ENCODE results near the gene BAK1. TPM values are rescaled to one million over a fixed set of nuclear protein-coding genes. Genes with fewer than 3 reads are reported as not detected.

The BAK1 gene
- total and polyA plus RNA-seq, 2 of the 13 experiments (the other 11 are each of a cell fraction or from before 2014, with no cell fraction given): 15.0 to 23.8 TPM

DNA sequence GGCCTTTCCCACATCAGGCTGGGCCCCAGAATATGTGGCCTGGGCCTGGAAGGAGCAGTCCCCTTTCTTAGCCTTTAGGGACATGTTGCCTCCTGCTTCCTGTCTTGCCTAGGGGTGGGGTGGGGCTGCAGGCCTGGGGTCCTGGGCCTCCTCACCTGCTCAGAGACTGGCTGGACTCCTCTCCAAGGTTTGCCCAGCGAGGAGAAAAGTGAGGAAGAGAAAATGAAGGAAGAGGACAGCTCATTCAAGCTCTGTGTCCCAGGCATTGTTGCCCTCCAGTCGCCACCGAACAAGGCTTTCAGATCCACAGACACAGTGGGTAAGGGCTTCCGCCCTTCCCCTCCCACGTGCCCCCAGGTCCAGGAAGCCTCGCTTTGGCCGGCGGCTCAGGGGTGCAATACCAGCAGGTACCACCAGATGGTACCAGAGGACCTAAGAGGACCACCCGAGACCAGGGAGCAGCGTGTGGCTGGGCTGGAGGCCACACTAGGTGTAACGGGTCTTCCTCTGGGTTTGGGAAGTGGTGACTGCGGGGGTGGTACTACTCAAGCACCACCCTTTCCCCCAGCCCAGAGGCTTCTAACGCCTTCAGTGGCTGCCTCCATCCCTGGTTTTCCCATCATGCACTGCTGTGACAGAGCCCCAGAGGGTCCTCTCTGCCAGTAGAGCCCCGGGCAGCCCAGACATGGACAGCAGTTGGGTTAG, 5.5 kb upstream of the BAK1 start (continued):
- TF ChIP-seq, protein P1, sequence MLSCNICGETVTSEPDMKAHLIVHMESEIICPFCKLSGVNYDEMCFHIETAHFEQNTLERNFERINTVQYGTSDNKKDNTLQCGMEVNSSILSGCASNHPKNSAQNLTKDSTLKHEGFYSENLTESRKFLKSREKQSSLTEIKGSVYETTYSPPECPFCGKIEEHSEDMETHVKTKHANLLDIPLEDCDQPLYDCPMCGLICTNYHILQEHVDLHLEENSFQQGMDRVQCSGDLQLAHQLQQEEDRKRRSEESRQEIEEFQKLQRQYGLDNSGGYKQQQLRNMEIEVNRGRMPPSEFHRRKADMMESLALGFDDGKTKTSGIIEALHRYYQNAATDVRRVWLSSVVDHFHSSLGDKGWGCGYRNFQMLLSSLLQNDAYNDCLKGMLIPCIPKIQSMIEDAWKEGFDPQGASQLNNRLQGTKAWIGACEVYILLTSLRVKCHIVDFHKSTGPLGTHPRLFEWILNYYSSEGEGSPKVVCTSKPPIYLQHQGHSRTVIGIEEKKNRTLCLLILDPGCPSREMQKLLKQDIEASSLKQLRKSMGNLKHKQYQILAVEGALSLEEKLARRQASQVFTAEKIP (CRISPR knock-in tag; IDR thresholded peaks at IDR 0.05; ENCODE audit: borderline replicate concordance): no peak
- TF ChIP-seq ZNF607 (CRISPR knock-in tag; IDR thresholded peaks at IDR 0.05; ENCODE audit: borderline replicate concordance): no peak
- no peak for TF ChIP-seq MEF2D (CRISPR knock-in tag; IDR thresholded peaks at IDR 0.05)
- 0 out of 2 replicates have a peak, but pooled peaks have one; percentile 20 for TF ChIP-seq ZNF891 (CRISPR knock-in tag; IDR thresholded peaks at IDR 0.05)
- TF ChIP-seq ONECUT2 (CRISPR knock-in tag; IDR thresholded peaks at IDR 0.05): no peak
- TF ChIP-seq GPN1 (CRISPR knock-in tag; IDR thresholded peaks at IDR 0.05; ENCODE audit: borderline replicate concordance): no peak
- TF ChIP-seq, protein P2, sequence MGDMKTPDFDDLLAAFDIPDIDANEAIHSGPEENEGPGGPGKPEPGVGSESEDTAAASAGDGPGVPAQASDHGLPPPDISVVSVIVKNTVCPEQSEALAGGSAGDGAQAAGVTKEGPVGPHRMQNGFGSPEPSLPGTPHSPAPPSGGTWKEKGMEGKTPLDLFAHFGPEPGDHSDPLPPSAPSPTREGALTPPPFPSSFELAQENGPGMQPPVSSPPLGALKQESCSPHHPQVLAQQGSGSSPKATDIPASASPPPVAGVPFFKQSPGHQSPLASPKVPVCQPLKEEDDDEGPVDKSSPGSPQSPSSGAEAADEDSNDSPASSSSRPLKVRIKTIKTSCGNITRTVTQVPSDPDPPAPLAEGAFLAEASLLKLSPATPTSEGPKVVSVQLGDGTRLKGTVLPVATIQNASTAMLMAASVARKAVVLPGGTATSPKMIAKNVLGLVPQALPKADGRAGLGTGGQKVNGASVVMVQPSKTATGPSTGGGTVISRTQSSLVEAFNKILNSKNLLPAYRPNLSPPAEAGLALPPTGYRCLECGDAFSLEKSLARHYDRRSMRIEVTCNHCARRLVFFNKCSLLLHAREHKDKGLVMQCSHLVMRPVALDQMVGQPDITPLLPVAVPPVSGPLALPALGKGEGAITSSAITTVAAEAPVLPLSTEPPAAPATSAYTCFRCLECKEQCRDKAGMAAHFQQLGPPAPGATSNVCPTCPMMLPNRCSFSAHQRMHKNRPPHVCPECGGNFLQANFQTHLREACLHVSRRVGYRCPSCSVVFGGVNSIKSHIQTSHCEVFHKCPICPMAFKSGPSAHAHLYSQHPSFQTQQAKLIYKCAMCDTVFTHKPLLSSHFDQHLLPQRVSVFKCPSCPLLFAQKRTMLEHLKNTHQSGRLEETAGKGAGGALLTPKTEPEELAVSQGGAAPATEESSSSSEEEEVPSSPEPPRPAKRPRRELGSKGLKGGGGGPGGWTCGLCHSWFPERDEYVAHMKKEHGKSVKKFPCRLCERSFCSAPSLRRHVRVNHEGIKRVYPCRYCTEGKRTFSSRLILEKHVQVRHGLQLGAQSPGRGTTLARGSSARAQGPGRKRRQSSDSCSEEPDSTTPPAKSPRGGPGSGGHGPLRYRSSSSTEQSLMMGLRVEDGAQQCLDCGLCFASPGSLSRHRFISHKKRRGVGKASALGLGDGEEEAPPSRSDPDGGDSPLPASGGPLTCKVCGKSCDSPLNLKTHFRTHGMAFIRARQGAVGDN (CRISPR knock-in tag; IDR thresholded peaks at IDR 0.05): peak; percentile 88
- TF ChIP-seq, protein P3, sequence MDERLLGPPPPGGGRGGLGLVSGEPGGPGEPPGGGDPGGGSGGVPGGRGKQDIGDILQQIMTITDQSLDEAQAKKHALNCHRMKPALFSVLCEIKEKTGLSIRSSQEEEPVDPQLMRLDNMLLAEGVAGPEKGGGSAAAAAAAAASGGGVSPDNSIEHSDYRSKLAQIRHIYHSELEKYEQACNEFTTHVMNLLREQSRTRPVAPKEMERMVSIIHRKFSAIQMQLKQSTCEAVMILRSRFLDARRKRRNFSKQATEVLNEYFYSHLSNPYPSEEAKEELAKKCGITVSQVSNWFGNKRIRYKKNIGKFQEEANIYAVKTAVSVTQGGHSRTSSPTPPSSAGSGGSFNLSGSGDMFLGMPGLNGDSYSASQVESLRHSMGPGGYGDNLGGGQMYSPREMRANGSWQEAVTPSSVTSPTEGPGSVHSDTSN (CRISPR knock-in tag; IDR thresholded peaks at IDR 0.05): 0 out of 2 replicates have a peak, but pooled peaks have one; percentile 16
- TF ChIP-seq HNF4A (CRISPR knock-in tag; IDR thresholded peaks at IDR 0.05): no peak
- no peak for TF ChIP-seq SOX5 (CRISPR knock-in tag; IDR thresholded peaks at IDR 0.05; ENCODE audit: borderline replicate concordance)
- no peak for TF ChIP-seq HNRNPK (IDR thresholded peaks at IDR 0.05; ENCODE audit: low read depth, low read length, poor library complexity, severe bottlenecking)
- TF ChIP-seq HDAC6 (IDR thresholded peaks at IDR 0.05; ENCODE audit: low read depth, low read length): no peak
- no peak for TF ChIP-seq TOPORS (CRISPR knock-in tag; IDR thresholded peaks at IDR 0.05)
- no peak; the same call in 1 of the 2 replicates for TF ChIP-seq ZMYM4 (CRISPR knock-in tag; IDR thresholded peaks at IDR 0.05)
- TF ChIP-seq KAT7 (CRISPR knock-in tag; IDR thresholded peaks at IDR 0.05; ENCODE audit: borderline replicate concordance): peak; percentile 91; the same call in 1 of the 2 replicates
- TF ChIP-seq ZKSCAN5 (CRISPR knock-in tag; IDR thresholded peaks at IDR 0.05): no peak
- TF ChIP-seq, protein P4, sequence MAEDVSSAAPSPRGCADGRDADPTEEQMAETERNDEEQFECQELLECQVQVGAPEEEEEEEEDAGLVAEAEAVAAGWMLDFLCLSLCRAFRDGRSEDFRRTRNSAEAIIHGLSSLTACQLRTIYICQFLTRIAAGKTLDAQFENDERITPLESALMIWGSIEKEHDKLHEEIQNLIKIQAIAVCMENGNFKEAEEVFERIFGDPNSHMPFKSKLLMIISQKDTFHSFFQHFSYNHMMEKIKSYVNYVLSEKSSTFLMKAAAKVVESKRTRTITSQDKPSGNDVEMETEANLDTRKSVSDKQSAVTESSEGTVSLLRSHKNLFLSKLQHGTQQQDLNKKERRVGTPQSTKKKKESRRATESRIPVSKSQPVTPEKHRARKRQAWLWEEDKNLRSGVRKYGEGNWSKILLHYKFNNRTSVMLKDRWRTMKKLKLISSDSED (CRISPR knock-in tag; IDR thresholded peaks at IDR 0.05): no peak
- no peak for TF ChIP-seq FOXA1 (IDR thresholded peaks at IDR 0.05)
- no peak for TF ChIP-seq FOXA1 (CRISPR knock-in tag; IDR thresholded peaks at IDR 0.05)
- TF ChIP-seq ESRRA (CRISPR knock-in tag; IDR thresholded peaks at IDR 0.05; ENCODE audit: low read depth): no peak
- TF ChIP-seq TMF1 (CRISPR knock-in tag; IDR thresholded peaks at IDR 0.05; ENCODE audit: low read depth): no peak
- no peak for TF ChIP-seq BCL6 (CRISPR knock-in tag; IDR thresholded peaks at IDR 0.05)
- peak; percentile 75; the same call in 1 of the 2 replicates for TF ChIP-seq IRF2 (CRISPR knock-in tag; IDR thresholded peaks at IDR 0.05)
- no peak for TF ChIP-seq ZFAT (CRISPR knock-in tag; conservative IDR thresholded peaks at IDR 0.05)

All from HepG2 (cell line).